ENCODE results near the gene ACAT2.
"Not testable (repeated sequence)": the region's sequence is repeated elsewhere in the genome, so short reads cannot be mapped to it uniquely, and the experiment has no call there.

The ACAT2 gene

DNA sequence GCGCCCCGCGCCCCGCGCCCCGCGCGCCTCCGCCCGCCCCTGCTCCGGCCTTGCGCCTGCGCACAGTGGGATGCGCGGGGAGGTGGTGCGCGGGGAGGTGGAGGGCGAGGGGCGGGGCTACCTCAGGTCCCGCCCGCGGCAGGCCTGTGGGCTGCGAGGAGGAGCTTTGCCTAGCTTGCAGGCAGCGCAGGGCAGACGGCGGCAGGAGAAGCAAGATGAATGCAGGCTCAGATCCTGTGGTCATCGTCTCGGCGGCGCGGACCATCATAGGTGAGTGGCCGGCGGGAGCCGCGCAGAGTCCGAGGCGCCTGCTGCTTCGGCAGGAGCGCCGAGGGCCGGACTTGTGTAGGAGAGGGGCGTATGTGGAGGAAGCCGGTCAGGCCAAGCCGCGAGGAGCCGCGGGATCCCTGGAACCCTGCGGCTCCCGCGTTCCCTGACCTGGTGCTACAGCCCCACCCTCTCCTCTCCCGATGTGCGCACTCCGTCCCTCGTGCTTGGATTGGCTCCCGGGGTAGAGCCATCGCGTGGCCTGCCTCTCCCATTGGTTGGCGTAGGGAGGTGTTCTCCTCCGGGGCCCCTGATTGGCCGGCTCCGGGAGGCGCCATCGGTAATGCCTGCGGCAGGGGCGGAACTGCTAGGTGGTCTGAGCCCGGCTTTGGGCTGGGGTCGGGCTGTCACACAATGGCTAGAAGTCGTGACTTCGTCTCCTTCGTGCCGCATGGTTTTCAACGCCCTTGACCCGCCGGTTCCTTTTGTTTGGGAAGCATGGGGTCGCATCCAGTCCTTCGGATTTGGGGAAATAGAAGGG is at the start of gene ACAT2:
Gene ACAT2, plus strand, starts transcription at position 173 of the 808 bp plus-strand sequence. Its CDS starts 43 bp downstream, at position 216.
- DNase-seq (ENCODE audit: low spot score), result peak; percentile 99

DNA sequence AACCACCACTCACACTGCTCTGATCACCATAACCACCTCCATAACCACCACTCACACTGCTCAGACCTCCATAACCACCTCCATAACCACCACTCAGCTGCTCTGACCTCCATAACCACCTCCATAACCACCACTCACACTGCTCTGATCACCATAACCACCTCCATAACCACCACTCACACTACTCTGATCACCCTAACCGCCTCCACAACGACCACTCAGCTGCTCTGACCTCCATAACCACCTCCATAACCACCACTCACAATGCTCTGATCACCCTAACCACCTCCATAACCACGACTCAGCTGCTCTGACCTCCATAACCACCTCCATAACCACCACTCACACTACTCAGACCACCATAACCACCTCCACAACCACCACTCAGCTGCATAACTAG is 49.5 kb upstream of the ACAT2 start:
- not testable (repeated sequence) for DNase-seq (ENCODE audit: low spot score)

DNA sequence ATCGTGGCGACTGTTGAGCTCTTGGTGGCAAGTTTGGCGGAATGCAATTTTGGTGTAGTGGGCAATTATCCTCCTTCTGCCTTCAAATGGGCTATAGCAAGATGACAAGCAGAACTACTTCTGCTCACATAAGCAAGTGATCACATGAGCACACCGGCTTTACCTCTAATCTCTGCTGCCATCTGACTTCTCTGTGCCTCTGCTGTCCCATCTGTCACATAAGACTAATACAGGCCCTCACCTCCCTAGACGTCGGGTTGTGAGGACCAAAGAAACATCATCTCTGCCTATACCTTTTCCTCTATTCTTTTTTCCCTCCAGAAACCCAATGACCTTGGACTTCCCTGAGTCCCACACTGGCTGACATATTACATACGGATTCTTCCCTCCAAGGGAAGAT is 47.9 kb upstream of the ACAT2 start:
- no peak for DNase-seq (ENCODE audit: low spot score)

DNA sequence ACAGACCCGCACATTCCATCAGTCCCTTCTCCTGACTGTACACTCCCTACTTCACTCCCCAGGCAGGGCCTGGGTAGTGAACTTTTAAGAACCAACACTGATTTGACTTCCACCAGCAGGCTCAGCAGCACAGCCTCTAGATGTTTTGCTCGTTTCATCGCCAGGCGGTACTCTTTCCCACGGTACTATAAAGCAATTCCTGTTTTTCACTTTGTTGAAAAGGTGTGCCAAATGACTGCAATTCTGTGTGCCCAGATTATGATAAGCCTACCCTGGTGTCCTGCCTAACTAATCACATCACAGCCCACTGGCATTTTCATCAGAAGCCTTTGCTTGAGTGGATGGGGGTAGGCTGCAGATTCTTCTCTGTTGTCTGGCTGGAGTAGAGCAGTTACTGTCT is 47.4 kb upstream of the ACAT2 start:
- no peak for DNase-seq (ENCODE audit: low spot score)

DNA sequence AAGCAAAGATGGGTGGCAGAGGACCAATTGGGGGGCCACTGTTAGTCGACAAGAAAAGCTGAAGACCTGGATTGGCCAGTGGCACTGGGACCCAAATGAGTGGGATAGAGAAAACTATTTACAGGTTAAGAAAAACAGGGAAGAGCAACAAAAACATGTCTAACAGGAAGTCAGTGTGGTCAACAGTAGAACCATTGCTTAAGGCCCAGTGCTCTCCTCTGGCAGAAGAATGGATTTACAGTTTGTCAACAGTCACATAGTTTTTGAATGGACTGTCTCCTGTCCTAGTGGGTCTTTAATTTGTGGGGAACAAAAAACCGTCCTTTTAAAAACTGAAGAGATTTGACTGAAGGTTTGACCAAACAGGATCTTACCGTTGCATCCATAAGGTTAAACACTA is 46.7 kb upstream of the ACAT2 start:
- DNase-seq (ENCODE audit: low spot score), result no peak

DNA sequence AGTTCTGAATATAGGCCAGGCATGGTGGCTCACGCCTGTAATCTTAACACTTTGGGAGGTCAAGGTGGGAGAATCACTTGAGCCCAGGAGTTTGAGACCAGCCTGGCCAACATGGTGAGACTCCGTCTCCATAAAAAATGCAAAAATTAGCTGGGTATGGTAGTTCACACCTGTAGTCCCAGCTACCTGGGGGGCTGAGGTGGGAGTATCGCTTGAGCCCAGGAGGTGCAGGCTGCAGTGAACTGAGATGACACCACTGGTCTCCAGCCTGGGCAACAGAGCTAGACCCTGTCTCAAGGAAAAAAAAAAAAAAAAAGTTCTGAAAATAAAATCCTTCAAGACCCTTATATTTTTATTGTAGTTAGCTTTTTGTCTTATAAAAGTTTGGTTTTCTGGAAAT is 46.2 kb upstream of the ACAT2 start:
- DNase-seq (ENCODE audit: low spot score), result no peak

DNA sequence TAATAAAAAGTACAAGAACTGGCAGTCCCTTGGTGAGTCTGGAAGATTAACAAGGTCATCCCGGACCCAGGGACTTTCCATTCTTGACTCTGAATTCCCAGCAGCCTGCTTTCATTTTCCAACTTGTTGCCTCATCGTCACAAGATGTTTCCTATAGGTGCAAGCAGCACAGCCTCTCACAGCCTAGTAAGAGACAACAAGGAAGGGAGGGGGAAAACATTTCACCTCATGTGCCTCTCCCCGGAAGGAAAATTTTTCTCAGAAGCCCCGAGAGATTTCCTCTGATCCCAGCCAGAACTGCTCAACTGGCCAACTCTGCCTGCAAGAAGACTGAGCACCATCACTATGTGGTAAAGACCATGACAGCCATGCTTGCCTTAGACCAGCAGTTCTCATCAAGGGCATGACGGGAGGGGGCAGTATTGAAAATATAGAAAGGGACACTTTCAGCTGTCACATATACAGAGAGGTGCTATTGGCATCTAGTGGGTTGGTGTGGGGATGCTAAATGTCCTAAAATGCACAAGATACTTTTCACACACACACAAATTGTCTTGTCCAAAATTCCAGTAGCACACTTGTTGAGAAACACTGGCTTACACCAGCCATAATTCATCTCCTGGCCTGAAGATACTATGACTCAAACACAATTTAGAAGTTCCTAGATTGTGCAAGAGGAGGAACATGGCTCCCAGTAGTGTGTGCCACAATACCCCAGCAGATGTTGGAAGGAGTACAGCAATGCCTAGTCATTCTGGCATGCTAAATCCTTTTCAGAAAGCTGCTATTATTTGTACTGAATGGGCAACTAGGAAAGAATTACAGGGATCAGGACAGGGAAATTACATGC is 45.4 kb upstream of the ACAT2 start:
- DNase-seq (ENCODE audit: low spot score), result peak; percentile 89

DNA sequence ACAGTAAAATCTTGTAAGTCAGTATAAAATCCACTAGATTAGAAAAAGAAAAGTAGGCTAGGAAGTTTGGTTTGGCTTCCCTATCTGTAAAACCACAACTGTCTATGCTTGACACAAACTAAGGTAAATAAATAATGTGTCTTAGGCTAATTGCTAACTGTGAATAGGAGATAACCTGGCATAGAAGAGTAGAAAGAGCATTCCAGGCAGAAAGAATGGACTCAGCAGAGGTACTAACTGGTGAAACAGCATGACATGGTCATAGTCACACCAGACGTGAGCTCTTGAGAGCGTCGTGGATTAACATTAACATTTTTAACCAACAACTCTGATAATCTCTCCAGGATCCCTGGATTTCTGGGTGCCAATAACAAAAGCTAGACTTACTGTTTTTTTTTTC is 43.2 kb upstream of the ACAT2 start:
- no peak for DNase-seq (ENCODE audit: low spot score)

DNA sequence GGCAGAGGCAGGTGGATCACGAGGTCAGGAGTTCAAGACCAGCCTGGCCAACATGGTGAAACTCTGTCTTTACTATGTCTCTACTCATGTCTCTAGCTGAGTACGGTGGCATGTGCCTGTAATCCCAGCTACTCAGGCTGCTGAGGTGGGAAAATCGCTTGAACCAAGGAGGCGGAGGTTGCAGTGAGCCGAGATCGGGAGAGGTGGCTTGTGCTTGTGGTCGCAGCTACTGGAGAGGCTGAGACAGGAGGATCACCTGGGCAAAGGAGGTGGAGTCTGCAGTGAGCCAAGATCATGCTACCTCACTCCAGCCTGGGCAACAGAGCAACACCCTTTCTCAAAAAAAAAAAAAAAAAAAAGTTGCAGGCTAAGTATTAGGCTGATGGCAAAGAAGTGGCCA is 42.6 kb upstream of the ACAT2 start:
- no peak for DNase-seq (ENCODE audit: low spot score)

DNA sequence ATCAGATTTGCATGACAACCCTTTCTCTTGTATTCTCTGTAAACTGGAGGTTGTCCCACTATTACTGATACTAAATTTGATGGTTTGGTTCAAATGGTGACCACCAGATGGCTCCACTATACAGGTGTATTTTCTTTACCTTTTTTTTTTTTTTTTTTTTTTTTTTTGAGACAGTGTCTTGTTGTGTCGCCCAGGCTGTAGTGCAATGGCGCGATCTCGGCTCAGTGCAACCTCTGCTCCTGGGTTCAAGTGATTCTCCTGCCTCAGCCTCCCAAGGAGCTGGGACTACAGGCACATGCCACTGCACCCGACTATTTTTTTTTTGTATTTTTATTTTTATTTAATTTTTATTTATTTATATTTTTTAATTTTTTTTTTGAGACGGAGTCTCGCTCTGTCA is 41.1 kb upstream of the ACAT2 start:
- no peak for DNase-seq (ENCODE audit: low spot score)

DNA sequence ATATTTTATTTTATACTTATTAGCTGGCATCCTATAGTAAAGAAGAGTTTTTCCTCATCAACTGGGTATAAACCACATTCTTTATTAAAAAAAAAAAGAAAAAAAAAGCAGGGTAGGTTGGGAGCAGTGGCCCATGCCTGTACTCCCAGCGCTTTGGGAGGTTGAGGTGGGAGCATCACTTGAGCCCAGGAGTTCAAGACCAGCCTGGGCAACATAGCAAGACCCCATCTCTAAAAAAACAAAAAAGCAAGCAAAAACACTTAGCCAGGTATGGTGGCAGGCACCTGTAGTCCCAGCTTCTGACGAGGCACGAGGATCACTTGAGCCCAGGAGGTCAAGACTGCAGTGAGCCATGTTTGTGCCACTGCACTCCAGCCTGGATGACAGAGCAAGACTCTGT is 39.9 kb upstream of the ACAT2 start:
- not testable (repeated sequence) for DNase-seq (ENCODE audit: low spot score)

DNA sequence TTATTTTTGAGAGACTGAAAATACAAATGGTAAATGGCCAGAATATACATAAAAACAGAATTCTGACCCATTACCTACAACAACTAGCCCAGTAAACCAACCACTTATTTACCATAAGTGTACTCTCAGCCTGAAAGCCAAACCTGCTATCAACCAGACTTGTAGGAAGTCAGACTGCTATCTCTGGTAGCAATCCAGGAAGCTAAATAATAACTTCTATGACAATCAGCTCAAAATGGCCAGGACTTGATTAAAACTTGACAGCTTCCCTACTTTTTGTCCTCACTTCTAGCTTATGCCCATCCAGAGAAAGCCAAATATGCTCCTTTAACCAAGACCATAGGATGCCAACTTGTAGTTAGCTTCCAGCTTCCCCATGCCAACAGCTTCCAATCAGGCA is 39.2 kb upstream of the ACAT2 start:
- no peak for DNase-seq (ENCODE audit: low spot score)

DNA sequence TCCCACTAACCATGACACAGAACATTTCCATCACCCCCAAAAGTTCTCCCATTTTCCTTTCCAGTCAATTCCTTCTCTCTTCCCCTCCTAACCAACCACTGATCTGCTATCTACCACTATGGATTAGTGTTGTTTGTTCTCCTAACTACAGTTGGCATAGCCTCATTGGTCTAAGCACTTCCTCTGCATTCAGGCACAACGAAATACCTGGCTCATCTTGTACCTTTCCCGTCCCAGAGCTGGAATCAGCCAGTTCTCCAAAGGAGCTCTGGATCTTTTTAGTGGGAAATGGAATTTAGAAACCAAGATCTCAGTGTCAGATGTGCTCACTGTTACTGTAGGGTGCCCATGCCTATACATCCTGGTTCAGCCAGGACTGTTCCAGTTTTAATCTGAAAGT is 38.6 kb upstream of the ACAT2 start:
- no peak for DNase-seq (ENCODE audit: low spot score)

DNA sequence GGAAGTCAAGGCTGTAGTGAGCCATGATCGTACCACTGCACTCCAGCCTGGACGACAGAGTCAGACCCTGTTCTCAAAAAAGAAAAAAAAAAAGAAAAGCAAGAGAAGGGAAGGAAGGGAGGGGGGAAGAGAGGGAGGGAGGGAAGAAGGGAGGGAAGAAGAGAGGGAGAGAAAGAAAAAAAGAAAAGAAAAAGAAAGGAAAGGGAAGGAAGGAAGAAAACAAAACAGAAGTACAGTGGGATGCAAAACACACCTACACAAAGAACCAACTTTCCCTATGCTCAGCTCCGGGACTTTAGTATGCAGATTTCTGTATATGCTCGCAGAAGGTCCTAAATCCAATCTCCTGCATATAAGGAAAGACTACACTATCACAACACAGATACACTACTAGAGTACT is 37.1 kb upstream of the ACAT2 start:
- DNase-seq (ENCODE audit: low spot score), result no peak

DNA sequence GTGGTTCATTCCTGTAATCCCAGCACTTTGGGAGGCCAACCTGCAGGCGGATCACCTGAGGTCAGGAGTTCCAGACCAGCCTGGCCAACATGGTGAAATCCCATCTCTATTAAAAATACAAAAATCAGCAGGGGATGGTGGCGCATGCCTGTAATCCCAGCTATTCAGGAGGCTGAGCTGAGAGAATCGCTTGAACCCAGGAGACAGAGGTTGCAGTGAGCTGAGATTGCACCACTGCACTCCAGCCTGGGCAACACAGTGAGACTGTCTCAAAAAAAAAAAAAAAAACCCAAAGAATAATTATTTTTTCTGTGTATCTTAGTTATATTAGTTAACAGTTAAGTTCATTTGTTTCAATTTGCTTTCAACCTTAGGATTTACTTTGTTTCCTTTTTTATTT is 36.6 kb upstream of the ACAT2 start:
- DNase-seq (ENCODE audit: low spot score), result not testable (repeated sequence)

DNA sequence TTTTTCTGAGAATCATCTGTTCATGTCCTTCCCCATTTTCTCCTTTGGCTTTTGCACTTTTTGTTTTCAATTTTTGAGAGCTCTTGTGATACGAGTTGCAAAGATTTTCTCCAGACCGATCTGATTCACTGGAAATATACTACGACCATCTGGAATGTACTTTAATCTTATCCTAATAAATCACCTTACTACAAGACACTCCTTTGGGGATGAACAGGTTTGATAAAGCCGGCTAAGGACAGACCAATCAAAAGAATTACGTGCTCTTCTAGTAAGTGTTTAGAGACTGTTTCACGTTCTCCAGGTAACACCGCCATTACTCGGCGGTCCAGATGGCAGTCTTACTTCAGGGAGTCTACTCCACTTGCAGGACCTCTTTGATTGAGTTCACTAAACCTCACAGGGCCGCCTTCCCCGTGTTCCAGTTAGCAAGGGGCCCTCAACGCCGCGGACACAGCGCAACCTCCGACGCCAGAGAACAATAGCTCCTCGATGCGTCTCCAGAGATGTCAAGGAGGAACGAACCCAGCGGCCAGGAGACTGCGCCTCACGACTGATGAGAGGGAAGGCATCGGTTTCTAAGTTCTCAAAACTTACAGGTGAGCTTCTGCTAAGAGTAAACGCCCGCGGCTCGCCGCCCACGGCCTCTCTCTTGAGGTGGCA is 35.5 kb upstream of the ACAT2 start:
- no peak for DNase-seq (ENCODE audit: low spot score)

DNA sequence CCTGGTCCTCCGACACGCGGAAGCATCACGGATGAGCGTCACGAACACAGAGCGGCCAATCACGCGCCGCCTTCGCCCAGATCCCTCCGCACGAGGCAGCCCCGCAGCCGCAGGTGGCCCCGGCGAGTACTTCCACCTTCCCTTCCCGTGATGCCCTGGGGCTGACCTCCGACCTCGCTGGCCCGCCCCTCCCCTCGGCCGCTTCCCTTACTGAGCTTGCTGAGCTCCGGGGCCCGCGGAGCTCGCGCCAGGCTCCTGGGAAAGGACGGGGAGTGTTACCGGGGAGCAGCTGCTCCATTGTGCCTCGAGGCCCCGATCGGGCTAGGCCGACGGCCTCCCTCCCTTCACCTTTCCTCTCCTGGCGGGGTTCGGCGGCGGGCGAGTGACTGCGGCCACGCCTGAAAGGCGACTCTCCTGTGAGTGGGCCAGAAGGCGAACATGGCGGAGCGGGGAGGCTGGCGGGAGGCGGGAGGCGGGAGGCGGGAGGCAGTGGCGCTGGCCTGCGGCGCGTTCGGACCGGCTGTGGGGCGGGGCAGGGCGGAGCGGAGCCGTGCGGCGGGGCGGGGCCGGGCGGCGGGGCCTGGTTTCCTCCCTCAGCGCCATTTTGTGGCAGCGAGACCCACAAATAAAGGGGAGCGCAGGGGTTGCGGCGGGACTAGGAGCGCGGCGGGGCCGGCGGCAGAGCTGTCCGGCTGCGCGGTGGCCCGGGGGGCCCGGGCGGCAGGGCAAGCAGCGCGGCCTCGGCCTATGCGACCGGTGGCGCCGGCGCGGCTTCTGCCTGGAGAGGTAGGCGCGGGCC is 34.7 kb upstream of the ACAT2 start, which contains the start of gene WTAP:
Gene WTAP, plus strand, starts transcription at position 589 of the 799 bp plus-strand sequence. CDS start 8,760 bp downstream, outside the sequence.
- peak; percentile 96 for DNase-seq (ENCODE audit: low spot score)

DNA sequence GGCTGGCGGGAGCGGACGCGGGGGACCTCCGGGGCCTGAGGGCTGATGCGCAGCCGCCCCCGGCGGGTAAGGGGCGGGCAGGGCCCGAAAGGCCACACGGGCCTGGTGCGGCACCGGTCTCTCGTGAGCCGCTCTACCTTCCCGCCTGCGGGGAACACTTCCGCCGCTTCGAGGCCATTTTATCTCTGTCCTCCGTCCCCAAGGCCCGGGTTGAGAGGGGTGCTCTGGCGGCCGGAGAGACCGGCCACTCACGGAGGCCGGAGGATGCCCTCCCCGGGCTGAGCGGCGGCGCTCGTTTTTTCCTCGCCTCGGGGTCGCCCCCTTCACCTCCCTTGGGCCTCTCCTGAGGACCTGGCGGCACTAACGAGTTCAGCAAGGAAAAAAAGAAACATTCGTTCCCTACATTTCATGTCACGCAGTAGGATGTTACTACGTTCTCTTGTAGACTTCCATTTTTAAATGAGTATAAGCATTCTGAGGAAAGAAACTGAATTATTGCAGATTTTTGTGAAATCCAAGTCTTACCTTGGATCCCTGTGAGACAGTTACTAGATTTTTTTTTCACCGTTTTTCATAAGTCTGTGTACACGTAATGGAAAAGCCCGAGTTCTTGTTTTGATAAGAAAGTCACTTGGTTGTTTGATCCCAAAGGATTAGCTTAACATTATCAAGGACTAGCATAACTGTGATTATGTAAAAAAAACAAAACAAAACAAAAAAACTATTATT is 34.0 kb upstream of the ACAT2 start:
- DNase-seq (ENCODE audit: low spot score), result peak; percentile 66

DNA sequence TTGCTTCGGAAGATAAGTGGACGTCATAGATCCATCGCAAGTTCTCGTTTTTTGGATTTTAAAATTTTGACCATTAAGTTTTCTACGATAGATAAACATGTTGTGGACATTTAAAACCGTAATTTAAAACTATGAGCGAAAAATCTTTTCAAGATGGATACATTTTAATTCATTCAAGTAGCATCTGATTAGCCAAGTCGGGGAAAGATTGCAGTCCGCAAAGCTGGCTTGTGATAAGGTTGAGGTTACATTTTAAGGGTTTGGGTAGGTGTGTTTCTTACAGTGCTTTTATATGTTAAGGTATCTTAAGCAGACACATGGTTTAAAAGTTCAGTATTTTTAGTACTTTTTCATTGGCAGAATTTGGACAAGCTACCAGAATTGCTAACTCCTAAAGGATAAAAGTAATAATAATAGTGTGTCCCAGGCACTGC is 33.3 kb upstream of the ACAT2 start:
- no peak for DNase-seq (ENCODE audit: low spot score)

DNA sequence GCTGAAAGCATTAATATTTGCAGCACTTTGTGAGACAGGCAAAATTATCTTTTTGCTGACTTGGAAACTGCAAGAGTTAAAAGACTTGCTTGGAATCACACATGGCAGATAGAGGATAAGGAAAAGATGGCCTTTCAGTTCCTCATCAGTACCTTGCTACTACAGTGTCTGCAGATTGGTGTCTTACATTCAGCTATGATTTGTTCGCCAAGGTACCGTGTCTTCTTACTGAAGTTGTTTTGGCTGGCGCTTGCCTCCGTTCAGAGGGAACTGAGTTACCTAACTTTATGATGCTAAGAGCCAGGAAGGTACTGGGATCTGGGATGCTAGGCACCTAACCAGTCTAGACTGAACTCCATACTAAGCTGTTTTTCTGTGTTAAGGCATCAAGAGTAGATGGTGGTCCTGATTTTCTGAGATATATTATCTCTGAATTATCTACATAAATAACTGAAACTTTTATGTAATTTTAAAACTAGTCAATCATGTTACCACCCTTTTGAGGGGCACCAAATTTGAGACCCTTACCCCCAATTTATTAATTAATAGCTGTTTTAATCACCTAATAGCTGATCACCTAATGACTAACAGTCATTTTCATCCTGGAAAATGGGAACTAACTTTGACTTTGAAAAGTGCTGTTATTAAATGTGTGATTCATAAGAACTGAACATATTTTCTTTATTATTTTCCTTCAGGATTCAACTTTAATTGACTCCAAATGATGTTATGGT is 32.1 kb upstream of the ACAT2 start:
- DNase-seq (ENCODE audit: low spot score), result peak; percentile 14
